Ishikawa (cell line): ENCODE data around the gene CCNYL1.

ENCODE experiments used
- CEBPB ChIP-seq: IDR thresholded peaks from 2 replicates; pipeline ENCODE4 v1.6.1; 2012
- CREB1 ChIP-seq: IDR thresholded peaks from 2 replicates; pipeline ENCODE4 v1.6.1; 2012; ENCODE audit warnings: low read depth
- EP300 ChIP-seq: IDR thresholded peaks from 2 replicates; pipeline ENCODE4 v1.6.1; 2012; ENCODE audit warnings: borderline replicate concordance
- FOXM1 ChIP-seq: IDR thresholded peaks from 2 replicates; pipeline ENCODE4 v1.6.1; 2012; ENCODE audit warnings: low read depth, borderline replicate concordance
- MAX ChIP-seq: IDR thresholded peaks from 2 replicates; pipeline ENCODE4 v1.6.1; 2012
- NFIC ChIP-seq: IDR thresholded peaks from 2 replicates; pipeline ENCODE4 v1.6.1; 2012
- RAD21 ChIP-seq: IDR thresholded peaks from 2 replicates; pipeline ENCODE4 v1.6.1; 2012; ENCODE audit warnings: low read depth
- TAF1 ChIP-seq: IDR thresholded peaks from 2 replicates; pipeline ENCODE4 v1.6.1; 2012; ENCODE audit warnings: low read depth, mild to moderate bottlenecking
- TCF12 ChIP-seq: IDR thresholded peaks from 2 replicates; pipeline ENCODE4 v1.6.1; 2012; ENCODE audit warnings: low read depth
- TEAD4 ChIP-seq: IDR thresholded peaks from 2 replicates; pipeline ENCODE4 v1.6.1; 2012
- YY1 ChIP-seq: IDR thresholded peaks from 2 replicates; pipeline ENCODE4 v1.6.1; 2012; ENCODE audit warnings: low read depth
- ZBTB7A ChIP-seq: IDR thresholded peaks from 2 replicates; pipeline ENCODE4 v1.6.1; 2012; ENCODE audit warnings: low read depth
- TF ChIP-seq, protein P1 (sequence below): IDR thresholded peaks from 2 replicates; pipeline ENCODE4 v1.6.1; 2012; ENCODE audit warnings: low read depth, mild to moderate bottlenecking
- TF ChIP-seq, protein P2 (sequence below): IDR thresholded peaks from 2 replicates; pipeline ENCODE4 v1.6.1; 2012

- no peak for TF ChIP-seq EP300
- no peak for TF ChIP-seq RAD21
- no peak for TF ChIP-seq NFIC
- no peak for TF ChIP-seq CEBPB
- no peak for TF ChIP-seq MAX
- TF ChIP-seq TEAD4 = no peak
- TF ChIP-seq CREB1 = no peak
- no peak for TF ChIP-seq FOXM1
- no peak for TF ChIP-seq TAF1
- TF ChIP-seq, protein P1, sequence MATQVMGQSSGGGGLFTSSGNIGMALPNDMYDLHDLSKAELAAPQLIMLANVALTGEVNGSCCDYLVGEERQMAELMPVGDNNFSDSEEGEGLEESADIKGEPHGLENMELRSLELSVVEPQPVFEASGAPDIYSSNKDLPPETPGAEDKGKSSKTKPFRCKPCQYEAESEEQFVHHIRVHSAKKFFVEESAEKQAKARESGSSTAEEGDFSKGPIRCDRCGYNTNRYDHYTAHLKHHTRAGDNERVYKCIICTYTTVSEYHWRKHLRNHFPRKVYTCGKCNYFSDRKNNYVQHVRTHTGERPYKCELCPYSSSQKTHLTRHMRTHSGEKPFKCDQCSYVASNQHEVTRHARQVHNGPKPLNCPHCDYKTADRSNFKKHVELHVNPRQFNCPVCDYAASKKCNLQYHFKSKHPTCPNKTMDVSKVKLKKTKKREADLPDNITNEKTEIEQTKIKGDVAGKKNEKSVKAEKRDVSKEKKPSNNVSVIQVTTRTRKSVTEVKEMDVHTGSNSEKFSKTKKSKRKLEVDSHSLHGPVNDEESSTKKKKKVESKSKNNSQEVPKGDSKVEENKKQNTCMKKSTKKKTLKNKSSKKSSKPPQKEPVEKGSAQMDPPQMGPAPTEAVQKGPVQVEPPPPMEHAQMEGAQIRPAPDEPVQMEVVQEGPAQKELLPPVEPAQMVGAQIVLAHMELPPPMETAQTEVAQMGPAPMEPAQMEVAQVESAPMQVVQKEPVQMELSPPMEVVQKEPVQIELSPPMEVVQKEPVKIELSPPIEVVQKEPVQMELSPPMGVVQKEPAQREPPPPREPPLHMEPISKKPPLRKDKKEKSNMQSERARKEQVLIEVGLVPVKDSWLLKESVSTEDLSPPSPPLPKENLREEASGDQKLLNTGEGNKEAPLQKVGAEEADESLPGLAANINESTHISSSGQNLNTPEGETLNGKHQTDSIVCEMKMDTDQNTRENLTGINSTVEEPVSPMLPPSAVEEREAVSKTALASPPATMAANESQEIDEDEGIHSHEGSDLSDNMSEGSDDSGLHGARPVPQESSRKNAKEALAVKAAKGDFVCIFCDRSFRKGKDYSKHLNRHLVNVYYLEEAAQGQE = no peak
- TF ChIP-seq TCF12 = no peak
- TF ChIP-seq ZBTB7A = no peak
- TF ChIP-seq YY1 = no peak
- TF ChIP-seq, protein P2, sequence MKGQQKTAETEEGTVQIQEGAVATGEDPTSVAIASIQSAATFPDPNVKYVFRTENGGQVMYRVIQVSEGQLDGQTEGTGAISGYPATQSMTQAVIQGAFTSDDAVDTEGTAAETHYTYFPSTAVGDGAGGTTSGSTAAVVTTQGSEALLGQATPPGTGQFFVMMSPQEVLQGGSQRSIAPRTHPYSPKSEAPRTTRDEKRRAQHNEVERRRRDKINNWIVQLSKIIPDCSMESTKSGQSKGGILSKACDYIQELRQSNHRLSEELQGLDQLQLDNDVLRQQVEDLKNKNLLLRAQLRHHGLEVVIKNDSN = no peak
Measured at GRCh38 chr2:207758025-207758424, 46.6 kb downstream of the CCNYL1 start.
